Measurements from ENCODE around the gene LAMC1.

LAMC1 gene

GRCh38 chr1:183165456-183165855, 142.2 kb downstream of the LAMC1 start:
- TF ChIP-seq CTCF (IDR thresholded peaks at IDR 0.05; ENCODE audit: low read depth, low read length) (no peak), MAX (IDR thresholded peaks at IDR 0.05; ENCODE audit: low read depth, low read length) (no peak), MYC (IDR thresholded peaks at IDR 0.05; ENCODE audit: low read depth, low read length) (no peak), POLR2A (IDR thresholded peaks at IDR 0.05; ENCODE audit: extremely low read depth, insufficient read length) (no peak)
- no peak for DNase-seq (ENCODE audit: low read depth)
- H3K4me3 ChIP-seq (ENCODE audit: low read depth, low read length) = no peak overlapping the region

GRCh38 chr1:183166454-183166853, 143.2 kb downstream of the LAMC1 start:
- H3K4me3 ChIP-seq (ENCODE audit: low read depth, low read length) = no peak overlapping the region
- TF ChIP-seq MYC (IDR thresholded peaks at IDR 0.05; ENCODE audit: low read depth, low read length) = no peak
- TF ChIP-seq POLR2A (IDR thresholded peaks at IDR 0.05; ENCODE audit: extremely low read depth, insufficient read length) = no peak
- DNase-seq (ENCODE audit: low read depth) = no peak

- H3K4me3 ChIP-seq (ENCODE audit: low read depth, low read length) = no peak overlapping the region
- DNase-seq (ENCODE audit: low read depth) = no peak
- no peak for TF ChIP-seq CTCF (IDR thresholded peaks at IDR 0.05; ENCODE audit: low read depth, low read length)
- TF ChIP-seq POLR2A (IDR thresholded peaks at IDR 0.05; ENCODE audit: extremely low read depth, insufficient read length) = no peak
- TF ChIP-seq MYC (IDR thresholded peaks at IDR 0.05; ENCODE audit: low read depth, low read length) = no peak
- no peak for TF ChIP-seq MAX (IDR thresholded peaks at IDR 0.05; ENCODE audit: low read depth, low read length)
Measured at GRCh38 chr1:183167676-183168075, 144.5 kb downstream of the LAMC1 start.

GRCh38 chr1:183168308-183168707, 145.1 kb downstream of the LAMC1 start:
- no peak for DNase-seq (ENCODE audit: low read depth)
- TF ChIP-seq POLR2A (IDR thresholded peaks at IDR 0.05; ENCODE audit: extremely low read depth, insufficient read length) (no peak), MAX (IDR thresholded peaks at IDR 0.05; ENCODE audit: low read depth, low read length) (no peak), CTCF (IDR thresholded peaks at IDR 0.05; ENCODE audit: low read depth, low read length) (no peak), MYC (IDR thresholded peaks at IDR 0.05; ENCODE audit: low read depth, low read length) (no peak)
- no peak overlapping the region for H3K4me3 ChIP-seq (ENCODE audit: low read depth, low read length)

GRCh38 chr1:183173828-183174227, 150.6 kb downstream of the LAMC1 start:
- no peak overlapping the region for H3K4me3 ChIP-seq (ENCODE audit: low read depth, low read length)
- TF ChIP-seq POLR2A (IDR thresholded peaks at IDR 0.05; ENCODE audit: extremely low read depth, insufficient read length) = no peak
- DNase-seq (ENCODE audit: low read depth) = no peak

GRCh38 chr1:183175631-183176030, 152.4 kb downstream of the LAMC1 start:
- DNase-seq (ENCODE audit: low read depth) = no peak
- no peak overlapping the region for H3K4me3 ChIP-seq (ENCODE audit: low read depth, low read length)
- no peak for TF ChIP-seq CTCF (IDR thresholded peaks at IDR 0.05; ENCODE audit: low read depth, low read length)
- no peak for TF ChIP-seq MYC (IDR thresholded peaks at IDR 0.05; ENCODE audit: low read depth, low read length)
- no peak for TF ChIP-seq POLR2A (IDR thresholded peaks at IDR 0.05; ENCODE audit: extremely low read depth, insufficient read length)
- no peak for TF ChIP-seq MAX (IDR thresholded peaks at IDR 0.05; ENCODE audit: low read depth, low read length)

- no peak for TF ChIP-seq POLR2A (IDR thresholded peaks at IDR 0.05; ENCODE audit: extremely low read depth, insufficient read length)
- TF ChIP-seq CTCF (IDR thresholded peaks at IDR 0.05; ENCODE audit: low read depth, low read length) = no peak
- no peak for TF ChIP-seq MYC (IDR thresholded peaks at IDR 0.05; ENCODE audit: low read depth, low read length)
- TF ChIP-seq MAX (IDR thresholded peaks at IDR 0.05; ENCODE audit: low read depth, low read length) = no peak
- no peak overlapping the region for H3K4me3 ChIP-seq (ENCODE audit: low read depth, low read length)
- no peak for DNase-seq (ENCODE audit: low read depth)
Measured at GRCh38 chr1:183178545-183178944, 155.3 kb downstream of the LAMC1 start.
